NT2/D1 (cell line): ENCODE measurements around the gene SHCBP1L.

Experiments
- SUZ12 ChIP-seq: IDR thresholded peaks from 2 replicates; pipeline ENCODE4 v1.6.1; 2011; ENCODE audit not compliant: insufficient read length, insufficient read depth; ENCODE audit errors: extremely low read depth
- YY1 ChIP-seq: IDR thresholded peaks from 2 replicates; pipeline ENCODE4 v1.6.1; 2011; ENCODE audit not compliant: insufficient read length, insufficient read depth
- ZNF274 ChIP-seq: IDR thresholded peaks from 2 replicates; pipeline ENCODE4 v1.6.1; 2011; ENCODE audit warnings: mild to moderate bottlenecking, low read depth, low read length

GRCh38 chr1:182965861-182966260 lies 12.9 kb upstream of the SHCBP1L start:
- TF ChIP-seq ZNF274: no peak
- TF ChIP-seq YY1: no peak
- TF ChIP-seq SUZ12: no peak
